SK-N-SH treated with all-trans-retinoic acid at 6 μM for 48 hours (cell line): ENCODE measurements around the gene HDGF.

Source experiments
- ATAC-seq: fragments of 200-7000 bp; cut with Tn5 transposase; 3 replicates; pipeline ENCODE4 v1.9.1; 2020; ENCODE audit warnings: mild to moderate bottlenecking, moderate library complexity
- ARNTL ChIP-seq: fragments of 450-650 bp; formaldehyde crosslinking; IDR thresholded peaks from 2 replicates; pipeline ENCODE4 v1.5.0; 2020; ENCODE audit warnings: low read depth, mild to moderate bottlenecking, moderate library complexity, borderline replicate concordance
- BACH2 ChIP-seq: fragments of 250-450 bp; sonication (Bioruptor Pico); IDR thresholded peaks from 2 replicates; pipeline ENCODE4 v1.9.0; 2021; ENCODE audit warnings: mild to moderate bottlenecking, borderline replicate concordance
- CSDC2 ChIP-seq: fragments of 250-450 bp; sonication (Bioruptor Pico); IDR thresholded peaks from 2 replicates; pipeline ENCODE4 v1.5.0; 2020; ENCODE audit warnings: mild to moderate bottlenecking, moderate library complexity
- ESRRG ChIP-seq: fragments of 250-450 bp; sonication (Bioruptor Pico); IDR thresholded peaks from 2 replicates; pipeline ENCODE4 v1.6.1; 2021; ENCODE audit warnings: mild to moderate bottlenecking
- GLIS3 ChIP-seq: fragments of 250-450 bp; sonication (Bioruptor Pico); IDR thresholded peaks from 2 replicates; pipeline ENCODE4 v1.5.0; 2020; ENCODE audit warnings: mild to moderate bottlenecking, moderate library complexity
- ISL1 ChIP-seq: fragments of 250-450 bp; sonication (Bioruptor Pico); IDR thresholded peaks from 2 replicates; pipeline ENCODE4 v2.1.2; 2022; ENCODE audit warnings: mild to moderate bottlenecking, moderate library complexity
- OSR1 ChIP-seq: fragments of 250-450 bp; sonication (Bioruptor Pico); IDR thresholded peaks from 2 replicates; pipeline ENCODE4 v1.8.0; 2022; ENCODE audit warnings: moderate library complexity, mild to moderate bottlenecking, inconsistent platforms
- PPARA ChIP-seq: fragments of 250-450 bp; sonication (Bioruptor Pico); IDR thresholded peaks from 2 replicates; pipeline ENCODE4 v1.5.0; 2020; ENCODE audit warnings: mild to moderate bottlenecking, borderline replicate concordance
- RARB ChIP-seq: fragments of 250-450 bp; sonication (Bioruptor Pico); IDR thresholded peaks from 2 replicates; pipeline ENCODE4 v1.8.0; 2021; ENCODE audit warnings: mild to moderate bottlenecking, moderate library complexity
- SNAI2 ChIP-seq: fragments of 250-450 bp; sonication (Bioruptor Pico); IDR thresholded peaks from 2 replicates; pipeline ENCODE4 v1.5.0; 2020; ENCODE audit warnings: mild to moderate bottlenecking, moderate library complexity
- TOX ChIP-seq: fragments of 250-450 bp; sonication (Bioruptor Pico); IDR thresholded peaks from 2 replicates; pipeline ENCODE4 v1.8.0; 2021; ENCODE audit warnings: mild to moderate bottlenecking, moderate library complexity, borderline replicate concordance
- ZC3H10 ChIP-seq: fragments of 250-450 bp; sonication (Bioruptor Pico); IDR thresholded peaks from 2 replicates; pipeline ENCODE4 v1.5.1; 2021; ENCODE audit warnings: mild to moderate bottlenecking, moderate library complexity
- ZFP3 ChIP-seq: fragments of 250-450 bp; sonication (Bioruptor Pico); IDR thresholded peaks from 2 replicates; pipeline ENCODE4 v1.5.0; 2020; ENCODE audit warnings: mild to moderate bottlenecking, moderate library complexity
- ZFP30 ChIP-seq: fragments of 450-650 bp; formaldehyde crosslinking; IDR thresholded peaks from 2 replicates; pipeline ENCODE4 v1.5.0; 2022; ENCODE audit warnings: mild to moderate bottlenecking, moderate library complexity
- ZNF565 ChIP-seq: fragments of 450-650 bp; formaldehyde crosslinking; conservative IDR thresholded peaks from 2 replicates; pipeline ENCODE4 v1.5.0; 2020; ENCODE audit warnings: low read depth, mild to moderate bottlenecking, moderate library complexity
- ZNF8 ChIP-seq: fragments of 450-650 bp; formaldehyde crosslinking; IDR thresholded peaks from 2 replicates; pipeline ENCODE4 v1.5.0; 2020; ENCODE audit warnings: mild to moderate bottlenecking, moderate library complexity
- TF ChIP-seq, protein P1 (sequence below): fragments of 250-450 bp; sonication (Bioruptor Pico); IDR thresholded peaks from 2 replicates; pipeline ENCODE4 v1.5.1; 2020; ENCODE audit warnings: low read depth, mild to moderate bottlenecking, moderate library complexity
- TF ChIP-seq, protein P2 (sequence below): fragments of 250-450 bp; sonication (Bioruptor Pico); IDR thresholded peaks from 2 replicates; pipeline ENCODE4 v1.8.0; 2021; ENCODE audit warnings: low read depth, mild to moderate bottlenecking, moderate library complexity, borderline replicate concordance
- TF ChIP-seq, protein P3 (sequence below): fragments of 250-450 bp; sonication (Bioruptor Pico); IDR thresholded peaks from 2 replicates; pipeline ENCODE4 v1.5.0; 2020; ENCODE audit warnings: mild to moderate bottlenecking, moderate library complexity
- TF ChIP-seq, protein P4 (sequence below): fragments of 250-450 bp; sonication (Bioruptor Pico); IDR thresholded peaks from 2 replicates; pipeline ENCODE4 v1.5.1; 2021; ENCODE audit warnings: mild to moderate bottlenecking, moderate library complexity
- TF ChIP-seq, protein P5 (sequence below): fragments of 250-450 bp; sonication (Bioruptor Pico); IDR thresholded peaks from 2 replicates; pipeline ENCODE4 v1.8.0; 2020; ENCODE audit warnings: mild to moderate bottlenecking, moderate library complexity, borderline replicate concordance

The HDGF gene

DNA sequence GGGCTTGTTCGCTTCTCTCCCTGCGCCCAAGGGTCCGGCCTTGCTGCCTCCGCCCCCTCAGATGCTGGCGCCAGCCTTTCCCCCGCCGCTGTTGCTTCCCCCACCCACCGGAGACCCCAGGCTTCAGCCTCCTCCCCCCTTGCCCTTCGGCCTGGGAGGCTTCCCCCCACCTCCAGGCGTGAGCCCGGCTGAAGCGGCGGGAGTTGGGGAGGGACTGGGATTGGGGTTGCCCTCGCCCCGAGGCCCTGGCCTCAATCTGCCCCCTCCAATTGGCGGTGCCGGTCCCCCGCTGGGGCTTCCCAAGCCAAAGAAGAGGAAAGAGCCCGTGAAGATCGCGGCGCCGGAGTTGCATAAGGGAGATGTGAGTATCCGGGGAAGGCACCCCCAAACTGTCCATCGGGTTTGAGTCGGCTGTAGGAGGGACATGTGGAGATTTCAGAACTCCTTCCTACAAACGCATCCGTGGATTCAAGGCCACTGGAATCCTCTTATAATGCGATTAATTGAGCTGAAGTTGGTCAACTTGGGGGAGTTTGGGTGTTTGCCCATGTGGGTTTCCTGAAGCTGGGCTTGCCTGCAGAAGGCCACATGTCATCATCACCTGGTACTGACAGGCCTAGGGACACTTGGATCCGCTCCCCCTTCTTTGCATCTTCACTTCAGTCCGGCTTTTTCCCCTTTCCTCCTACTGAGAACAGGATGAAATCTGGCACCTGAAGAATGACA lies 16.6 kb upstream of the HDGF start:
- no peak for TF ChIP-seq OSR1
- TF ChIP-seq ESRRG, result no peak
- TF ChIP-seq SNAI2, result no peak
- no peak for TF ChIP-seq ARNTL
- no peak for TF ChIP-seq PPARA (CRISPR knock-in tag)
- TF ChIP-seq, protein P1, sequence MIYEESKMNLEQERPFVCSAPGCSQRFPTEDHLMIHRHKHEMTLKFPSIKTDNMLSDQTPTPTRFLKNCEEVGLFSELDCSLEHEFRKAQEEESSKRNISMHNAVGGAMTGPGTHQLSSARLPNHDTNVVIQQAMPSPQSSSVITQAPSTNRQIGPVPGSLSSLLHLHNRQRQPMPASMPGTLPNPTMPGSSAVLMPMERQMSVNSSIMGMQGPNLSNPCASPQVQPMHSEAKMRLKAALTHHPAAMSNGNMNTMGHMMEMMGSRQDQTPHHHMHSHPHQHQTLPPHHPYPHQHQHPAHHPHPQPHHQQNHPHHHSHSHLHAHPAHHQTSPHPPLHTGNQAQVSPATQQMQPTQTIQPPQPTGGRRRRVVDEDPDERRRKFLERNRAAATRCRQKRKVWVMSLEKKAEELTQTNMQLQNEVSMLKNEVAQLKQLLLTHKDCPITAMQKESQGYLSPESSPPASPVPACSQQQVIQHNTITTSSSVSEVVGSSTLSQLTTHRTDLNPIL (CRISPR knock-in tag), result no peak
- no peak for TF ChIP-seq ZNF565
- TF ChIP-seq ISL1, result no peak
- peak; percentile 14 for ATAC-seq

DNA sequence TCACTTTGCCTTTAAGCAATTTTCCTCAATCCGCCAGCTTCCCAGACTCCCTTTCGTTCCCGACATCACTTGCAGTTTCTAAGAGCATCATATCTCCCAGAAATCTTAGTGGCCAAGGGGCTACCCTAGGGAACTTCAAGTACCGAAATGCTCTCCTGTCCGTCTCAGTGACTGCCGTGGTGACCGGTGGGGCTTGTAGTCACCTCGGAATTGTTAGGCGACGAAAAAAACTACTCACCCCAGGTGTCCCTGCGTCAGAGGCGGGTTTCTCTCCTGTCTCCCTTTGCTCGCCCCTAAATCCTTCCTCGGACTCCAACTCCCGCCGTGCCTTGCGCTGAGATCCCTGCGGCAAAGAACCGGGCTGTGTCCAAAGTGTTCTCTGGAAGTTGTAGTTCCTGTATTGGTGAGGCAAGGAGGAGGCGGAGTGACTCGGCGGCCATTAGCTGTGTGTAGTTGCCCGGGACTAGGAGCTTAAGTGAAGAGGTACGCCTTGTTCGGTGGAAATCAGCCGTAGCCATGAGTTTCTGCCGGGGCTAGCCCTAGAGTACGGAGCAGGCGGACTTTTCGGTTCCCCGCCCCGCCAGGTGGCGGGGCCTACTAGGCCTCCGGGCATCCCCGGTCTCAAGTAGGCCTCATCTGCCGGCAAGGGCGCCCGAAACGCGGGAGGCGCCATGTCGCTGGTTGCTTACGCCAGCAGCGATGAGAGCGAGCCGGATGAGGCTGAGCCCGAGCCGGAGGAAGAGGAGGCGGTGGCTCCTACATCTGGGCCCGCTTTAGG lies 15.8 kb upstream of the HDGF start, which contains the start of gene PRCC:
TSS of gene PRCC (plus strand) at position 435 of the 778 bp plus-strand sequence. CDS start at position 672, 237 bp downstream.
- ATAC-seq, result peak; percentile 95
- TF ChIP-seq ZFP3 (CRISPR knock-in tag), result 0 out of 2 replicates have a peak, but pooled peaks have one; percentile 58
- no peak for TF ChIP-seq ISL1
- TF ChIP-seq TOX (CRISPR knock-in tag), result 0 out of 2 replicates have a peak, but pooled peaks have one; percentile 34
- no peak for TF ChIP-seq ZC3H10 (CRISPR knock-in tag)
- TF ChIP-seq, protein P2, sequence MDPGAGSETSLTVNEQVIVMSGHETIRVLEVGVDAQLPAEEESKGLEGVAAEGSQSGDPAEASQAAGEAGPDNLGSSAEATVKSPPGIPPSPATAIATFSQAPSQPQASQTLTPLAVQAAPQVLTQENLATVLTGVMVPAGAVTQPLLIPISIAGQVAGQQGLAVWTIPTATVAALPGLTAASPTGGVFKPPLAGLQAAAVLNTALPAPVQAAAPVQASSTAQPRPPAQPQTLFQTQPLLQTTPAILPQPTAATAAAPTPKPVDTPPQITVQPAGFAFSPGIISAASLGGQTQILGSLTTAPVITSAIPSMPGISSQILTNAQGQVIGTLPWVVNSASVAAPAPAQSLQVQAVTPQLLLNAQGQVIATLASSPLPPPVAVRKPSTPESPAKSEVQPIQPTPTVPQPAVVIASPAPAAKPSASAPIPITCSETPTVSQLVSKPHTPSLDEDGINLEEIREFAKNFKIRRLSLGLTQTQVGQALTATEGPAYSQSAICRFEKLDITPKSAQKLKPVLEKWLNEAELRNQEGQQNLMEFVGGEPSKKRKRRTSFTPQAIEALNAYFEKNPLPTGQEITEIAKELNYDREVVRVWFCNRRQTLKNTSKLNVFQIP, result peak; percentile 32; the same call in 1 of the 2 replicates

DNA sequence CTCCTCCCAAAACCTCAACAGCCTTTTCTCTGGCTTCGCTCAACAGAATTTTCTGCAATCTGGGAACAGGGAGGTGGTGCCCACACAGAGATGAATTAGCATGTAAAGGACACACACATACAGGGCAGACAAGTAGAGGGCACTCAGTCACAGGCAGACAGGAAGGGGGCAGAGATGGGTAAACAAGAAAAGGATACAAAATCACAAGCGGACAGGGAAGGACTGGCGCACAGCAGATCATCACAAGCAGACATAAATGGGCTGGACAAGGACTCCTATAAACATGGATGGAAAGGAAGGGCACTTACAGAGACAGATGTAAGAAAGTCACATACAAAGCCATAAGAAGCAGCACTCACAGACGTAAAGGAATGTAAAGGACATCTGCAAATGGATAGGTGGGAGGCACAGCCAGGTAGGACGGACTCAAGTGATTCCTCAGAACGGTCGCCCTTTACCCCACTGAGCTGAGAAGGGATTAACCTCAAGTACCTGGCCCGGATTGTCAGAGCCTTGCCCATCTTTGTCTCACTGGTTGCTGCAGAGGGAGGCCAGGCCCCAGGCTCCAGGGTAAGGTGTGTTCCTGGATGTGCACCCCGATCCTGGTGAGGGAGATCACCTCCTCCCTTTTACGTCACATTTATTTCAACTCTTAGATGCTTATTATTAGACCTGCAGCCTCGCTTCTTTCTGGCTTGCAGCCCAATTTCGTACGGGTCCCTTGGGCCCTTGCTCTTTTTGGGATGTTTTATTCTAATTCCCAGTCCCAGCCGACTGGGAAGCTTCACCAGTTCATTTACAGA lies 15.0 kb upstream of the HDGF start:
- peak; percentile 16 for ATAC-seq
- no peak for TF ChIP-seq ZNF565
- no peak for TF ChIP-seq ZC3H10 (CRISPR knock-in tag)
- TF ChIP-seq, protein P3, sequence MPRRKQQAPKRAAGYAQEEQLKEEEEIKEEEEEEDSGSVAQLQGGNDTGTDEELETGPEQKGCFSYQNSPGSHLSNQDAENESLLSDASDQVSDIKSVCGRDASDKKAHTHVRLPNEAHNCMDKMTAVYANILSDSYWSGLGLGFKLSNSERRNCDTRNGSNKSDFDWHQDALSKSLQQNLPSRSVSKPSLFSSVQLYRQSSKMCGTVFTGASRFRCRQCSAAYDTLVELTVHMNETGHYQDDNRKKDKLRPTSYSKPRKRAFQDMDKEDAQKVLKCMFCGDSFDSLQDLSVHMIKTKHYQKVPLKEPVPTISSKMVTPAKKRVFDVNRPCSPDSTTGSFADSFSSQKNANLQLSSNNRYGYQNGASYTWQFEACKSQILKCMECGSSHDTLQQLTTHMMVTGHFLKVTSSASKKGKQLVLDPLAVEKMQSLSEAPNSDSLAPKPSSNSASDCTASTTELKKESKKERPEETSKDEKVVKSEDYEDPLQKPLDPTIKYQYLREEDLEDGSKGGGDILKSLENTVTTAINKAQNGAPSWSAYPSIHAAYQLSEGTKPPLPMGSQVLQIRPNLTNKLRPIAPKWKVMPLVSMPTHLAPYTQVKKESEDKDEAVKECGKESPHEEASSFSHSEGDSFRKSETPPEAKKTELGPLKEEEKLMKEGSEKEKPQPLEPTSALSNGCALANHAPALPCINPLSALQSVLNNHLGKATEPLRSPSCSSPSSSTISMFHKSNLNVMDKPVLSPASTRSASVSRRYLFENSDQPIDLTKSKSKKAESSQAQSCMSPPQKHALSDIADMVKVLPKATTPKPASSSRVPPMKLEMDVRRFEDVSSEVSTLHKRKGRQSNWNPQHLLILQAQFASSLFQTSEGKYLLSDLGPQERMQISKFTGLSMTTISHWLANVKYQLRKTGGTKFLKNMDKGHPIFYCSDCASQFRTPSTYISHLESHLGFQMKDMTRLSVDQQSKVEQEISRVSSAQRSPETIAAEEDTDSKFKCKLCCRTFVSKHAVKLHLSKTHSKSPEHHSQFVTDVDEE (CRISPR knock-in tag), result no peak
- TF ChIP-seq SNAI2, result no peak
- no peak for TF ChIP-seq ZFP30 (CRISPR knock-in tag)
- TF ChIP-seq, protein P4, sequence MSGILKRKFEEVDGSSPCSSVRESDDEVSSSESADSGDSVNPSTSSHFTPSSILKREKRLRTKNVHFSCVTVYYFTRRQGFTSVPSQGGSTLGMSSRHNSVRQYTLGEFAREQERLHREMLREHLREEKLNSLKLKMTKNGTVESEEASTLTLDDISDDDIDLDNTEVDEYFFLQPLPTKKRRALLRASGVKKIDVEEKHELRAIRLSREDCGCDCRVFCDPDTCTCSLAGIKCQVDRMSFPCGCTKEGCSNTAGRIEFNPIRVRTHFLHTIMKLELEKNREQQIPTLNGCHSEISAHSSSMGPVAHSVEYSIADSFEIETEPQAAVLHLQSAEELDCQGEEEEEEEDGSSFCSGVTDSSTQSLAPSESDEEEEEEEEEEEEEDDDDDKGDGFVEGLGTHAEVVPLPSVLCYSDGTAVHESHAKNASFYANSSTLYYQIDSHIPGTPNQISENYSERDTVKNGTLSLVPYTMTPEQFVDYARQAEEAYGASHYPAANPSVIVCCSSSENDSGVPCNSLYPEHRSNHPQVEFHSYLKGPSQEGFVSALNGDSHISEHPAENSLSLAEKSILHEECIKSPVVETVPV, result no peak
- TF ChIP-seq BACH2 (CRISPR knock-in tag), result no peak
- TF ChIP-seq, protein P5, sequence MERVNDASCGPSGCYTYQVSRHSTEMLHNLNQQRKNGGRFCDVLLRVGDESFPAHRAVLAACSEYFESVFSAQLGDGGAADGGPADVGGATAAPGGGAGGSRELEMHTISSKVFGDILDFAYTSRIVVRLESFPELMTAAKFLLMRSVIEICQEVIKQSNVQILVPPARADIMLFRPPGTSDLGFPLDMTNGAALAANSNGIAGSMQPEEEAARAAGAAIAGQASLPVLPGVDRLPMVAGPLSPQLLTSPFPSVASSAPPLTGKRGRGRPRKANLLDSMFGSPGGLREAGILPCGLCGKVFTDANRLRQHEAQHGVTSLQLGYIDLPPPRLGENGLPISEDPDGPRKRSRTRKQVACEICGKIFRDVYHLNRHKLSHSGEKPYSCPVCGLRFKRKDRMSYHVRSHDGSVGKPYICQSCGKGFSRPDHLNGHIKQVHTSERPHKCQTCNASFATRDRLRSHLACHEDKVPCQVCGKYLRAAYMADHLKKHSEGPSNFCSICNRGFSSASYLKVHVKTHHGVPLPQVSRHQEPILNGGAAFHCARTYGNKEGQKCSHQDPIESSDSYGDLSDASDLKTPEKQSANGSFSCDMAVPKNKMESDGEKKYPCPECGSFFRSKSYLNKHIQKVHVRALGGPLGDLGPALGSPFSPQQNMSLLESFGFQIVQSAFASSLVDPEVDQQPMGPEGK (CRISPR knock-in tag), result no peak
- no peak for TF ChIP-seq ESRRG
- TF ChIP-seq CSDC2 (CRISPR knock-in tag), result no peak
- TF ChIP-seq TOX (CRISPR knock-in tag), result no peak
- no peak for TF ChIP-seq OSR1
- no peak for TF ChIP-seq GLIS3 (CRISPR knock-in tag)
- TF ChIP-seq, protein P2, result no peak
- TF ChIP-seq PPARA (CRISPR knock-in tag), result no peak
- TF ChIP-seq ZNF8 (CRISPR knock-in tag), result no peak
- TF ChIP-seq ISL1, result no peak
- no peak for TF ChIP-seq RARB (CRISPR knock-in tag)
